ENCODE results near the gene ME1. TPM values are rescaled to one million over a fixed set of nuclear protein-coding genes. Genes with fewer than 3 reads are reported as not detected.
A peak's percentile ranks its signal among the peaks of the same experiment; 100 is the strongest.

ME1 gene
- total RNA-seq, 2 donors from 2014 or later = 13.8 to 22.9 TPM

GRCh38 chr6:83250235-83250634 lies 180.6 kb downstream of the ME1 start:
- Histone ChIP-seq H3K4me3 (no peak overlapping the region), H3K27ac (no peak overlapping the region), H3K9me3 (no peaks in the 10 kb centered on the region), H3K27me3 (replicated peaks; ENCODE audit: insufficient read depth) (no peaks in the 10 kb centered on the region), H3K36me3 (no peaks in the 10 kb centered on the region), H3K4me1 (ENCODE audit: control insufficient read depth in 1 of 2, low read depth in 2 of 2) (peaks cover 0 to 10% of the 10 kb centered on the region in 2 donors)
- no peak for TF ChIP-seq CTCF (IDR thresholded peaks at IDR 0.05)
- no peak for DNase-seq (ENCODE audit: low spot score)
- ATAC-seq (ENCODE audit: insufficient number of reproducible peaks, low FRiP score, low read depth) = no peak

GRCh38 chr6:83247471-83247870 lies 183.4 kb downstream of the ME1 start:
- no peaks in the 10 kb centered on the region for H3K9me3 ChIP-seq
- H3K4me3 ChIP-seq = no peak overlapping the region
- no peaks in the 10 kb centered on the region for H3K36me3 ChIP-seq
- H3K27me3 ChIP-seq (replicated peaks; ENCODE audit: insufficient read depth) = no peaks in the 10 kb centered on the region
- no peak for TF ChIP-seq CTCF (IDR thresholded peaks at IDR 0.05)
- peaks cover 0 to 7% of the 10 kb centered on the region in 2 donors for H3K4me1 ChIP-seq (ENCODE audit: control insufficient read depth in 1 of 2, low read depth in 2 of 2)
- no peak overlapping the region for H3K27ac ChIP-seq
- ATAC-seq (ENCODE audit: insufficient number of reproducible peaks, low FRiP score, low read depth) (no peak), DNase-seq (ENCODE audit: low spot score) (no peak)

- peaks cover 11 to 18% of the 10 kb centered on the region in 2 donors for H3K4me1 ChIP-seq (ENCODE audit: control insufficient read depth in 1 of 2, low read depth in 2 of 2)
- H3K4me3 ChIP-seq = no peak overlapping the region
- ATAC-seq (ENCODE audit: insufficient number of reproducible peaks, low FRiP score, low read depth) (no peak), DNase-seq (ENCODE audit: low spot score) (no peak)
- H3K27ac ChIP-seq = no peak overlapping the region
- H3K9me3 ChIP-seq = no peaks in the 10 kb centered on the region
- TF ChIP-seq CTCF (IDR thresholded peaks at IDR 0.05) = no peak
- H3K36me3 ChIP-seq = peaks cover 4% of the 10 kb centered on the region
- H3K27me3 ChIP-seq (replicated peaks; ENCODE audit: insufficient read depth) = no peaks in the 10 kb centered on the region
Measured at GRCh38 chr6:83231146-83231545, 199.7 kb downstream of the ME1 start.

DNA sequence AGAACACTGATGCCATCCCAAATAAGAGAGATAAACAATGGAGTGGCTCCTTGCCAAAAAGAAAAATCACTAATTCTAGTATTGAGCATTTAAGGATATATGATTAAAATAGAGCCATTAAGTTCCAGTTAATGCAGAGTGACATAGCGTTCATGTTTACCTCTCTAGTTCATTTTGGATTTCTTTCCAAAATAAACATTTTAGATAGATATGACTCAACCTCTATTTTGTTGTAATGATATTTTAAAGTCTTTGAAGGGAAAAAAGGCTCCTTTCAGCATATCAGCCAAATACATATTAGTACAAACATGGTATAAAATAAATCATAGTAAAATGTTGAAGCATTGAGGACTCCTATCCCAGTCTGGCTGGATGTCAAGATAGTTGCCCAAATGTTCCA lies 204.3 kb downstream of the ME1 start:
- DNase-seq (ENCODE audit: low spot score) = no peak
- Histone ChIP-seq H3K9me3 (no peaks in the 10 kb centered on the region), H3K4me1 (ENCODE audit: control insufficient read depth in 1 of 2, low read depth in 2 of 2) (peaks cover 9 to 21% of the 10 kb centered on the region in 2 donors), H3K27ac (no peak overlapping the region), H3K36me3 (peaks cover 4% of the 10 kb centered on the region), H3K27me3 (replicated peaks; ENCODE audit: insufficient read depth) (no peaks in the 10 kb centered on the region), H3K4me3 (no peak overlapping the region)
- ATAC-seq (ENCODE audit: insufficient number of reproducible peaks, low FRiP score, low read depth) = no peak
- TF ChIP-seq CTCF (IDR thresholded peaks at IDR 0.05) = no peak

GRCh38 chr6:83221889-83222479 lies 208.9 kb downstream of the ME1 start:
- Histone ChIP-seq H3K9me3 (no peaks in the 10 kb centered on the region), H3K27ac (no peak overlapping the region), H3K27me3 (replicated peaks; ENCODE audit: insufficient read depth) (no peaks in the 10 kb centered on the region), H3K36me3 (no peaks in the 10 kb centered on the region), H3K4me3 (no peak overlapping the region), H3K4me1 (ENCODE audit: control insufficient read depth in 1 of 2, low read depth in 2 of 2) (peaks cover 3 to 12% of the 10 kb centered on the region in 2 donors)
- peak; percentile 50 for TF ChIP-seq CTCF (IDR thresholded peaks at IDR 0.05)
- DNase-seq (ENCODE audit: low spot score) (no peak), ATAC-seq (ENCODE audit: insufficient number of reproducible peaks, low FRiP score, low read depth) (no peak)
